H1 (cell line): Measurements from ENCODE around the gene SLC39A11. TPM values are rescaled to one million over a fixed set of nuclear protein-coding genes. Genes with fewer than 3 reads are reported as not detected.
A peak's percentile ranks its signal among the peaks of the same experiment; 100 is the strongest.

ENCODE experiments used
- CTCF ChIA-PET: fragments of 300-600 bp; sonication (Branson Sonifier 250); formaldehyde crosslinking; loops from one replicate; lab custom pipeline; 2021; ENCODE audit not compliant: partially characterized antibody; lab: Charles Lee
- POLR2A ChIA-PET: fragments of 300-600 bp; sonication (Branson Sonifier 250); formaldehyde crosslinking; loops from one replicate; lab custom pipeline; 2021; ENCODE audit warnings: inconsistent platforms; ENCODE audit not compliant: partially characterized antibody; lab: Charles Lee
- DNase-seq, 2 experiments: peaks; one replicate each; pipeline versions ENCODE4 v3.0.0 to v3.0.0-alpha.2; 2010 to 2022; ENCODE audit warnings: low spot score in 2 of 2, low read depth in 1 of 2, mixed read lengths in 1 of 2
- FAIRE-seq: peaks from 2 replicates; lab custom pipeline; 2011; peaks lifted over from hg19 to GRCh38; lab: Jason Lieb, UNC
- H2AFZ ChIP-seq: 2 replicates; pipeline ENCODE4 v1.8.1; 2012; ENCODE audit warnings: low read length, inconsistent platforms
- H2AK5ac ChIP-seq: 2 replicates; pipeline ENCODE4 v1.6.1; 2013; ENCODE audit warnings: low read depth, low read length
- H2BK120ac ChIP-seq: replicated peaks from 2 replicates; pipeline ENCODE3; 2013; ENCODE audit warnings: low read depth, low read length, inconsistent platforms
- H2BK12ac ChIP-seq: 2 replicates; pipeline ENCODE4 v1.6.1; 2013; ENCODE audit warnings: low read depth, low read length
- H2BK15ac ChIP-seq: 2 replicates; pipeline ENCODE4 v1.6.1; 2013; ENCODE audit warnings: low read length
- H2BK20ac ChIP-seq: 2 replicates; pipeline ENCODE4 v1.6.1; 2013; ENCODE audit warnings: low read length
- H2BK5ac ChIP-seq: 2 replicates; pipeline ENCODE4 v1.6.1; 2013; ENCODE audit warnings: low read depth, low read length
- H3K14ac ChIP-seq: 2 replicates; pipeline ENCODE4 v1.6.1; 2013; ENCODE audit warnings: inconsistent platforms; ENCODE audit not compliant: insufficient read length
- H3K18ac ChIP-seq: 2 replicates; pipeline ENCODE4 v1.6.1; 2013; ENCODE audit warnings: low read length; ENCODE audit errors: extremely low read depth
- H3K23ac ChIP-seq: 2 replicates; pipeline ENCODE4 v1.6.1; 2013; ENCODE audit warnings: inconsistent platforms; ENCODE audit not compliant: insufficient read length
- H3K23me2 ChIP-seq: 2 replicates; pipeline ENCODE4 v1.6.1; 2013; ENCODE audit warnings: low read depth, low read length
- H3K27ac ChIP-seq: 2 replicates; pipeline ENCODE4 v1.6.1; 2011; ENCODE audit warnings: low read depth, low read length, inconsistent platforms
- H3K27me3 ChIP-seq, 4 experiments: replicated peaks in 1 of 4; 1 replicate in 1 of 4; 2 replicates in 3 of 4; pipeline versions ENCODE4 v1.6.1 to v1.8.1; 2011 to 2013; ENCODE audit warnings: low read length in 3 of 4, mild to moderate bottlenecking in 3 of 4, inconsistent platforms in 2 of 4, mixed read lengths in 2 of 4, moderate library complexity in 1 of 4; ENCODE audit not compliant: control insufficient read depth in 3 of 4, insufficient read depth in 3 of 4; ENCODE audit errors: extremely low read depth in 1 of 4
- H3K36me3 ChIP-seq, 4 experiments: 2 replicates each; pipeline versions ENCODE4 v1.6.1 to v1.8.1; 2011 to 2013; ENCODE audit warnings: mild to moderate bottlenecking in 4 of 4, low read length in 3 of 4, moderate library complexity in 2 of 4, control low read depth in 1 of 4, inconsistent platforms in 1 of 4; ENCODE audit not compliant: insufficient read depth in 4 of 4, control insufficient read depth in 2 of 4
- H3K4ac ChIP-seq: replicated peaks from 2 replicates; pipeline ENCODE3; 2013; ENCODE audit warnings: low read length, low read depth, mixed read lengths, inconsistent platforms; ENCODE audit not compliant: insufficient read length
- H3K4me1 ChIP-seq, 4 experiments: replicated peaks in 1 of 4; 1 replicate in 1 of 4; 2 replicates in 3 of 4; pipeline versions ENCODE4 v1.6.1 to v1.8.1; 2011 to 2013; ENCODE audit warnings: low read length in 3 of 4, inconsistent platforms in 2 of 4, mixed read lengths in 1 of 4; ENCODE audit not compliant: insufficient read depth in 4 of 4, control insufficient read depth in 3 of 4
- H3K4me2 ChIP-seq, 2 experiments: 2 replicates each; pipeline versions ENCODE4 v1.6.1 to v1.8.1; 2011 to 2013; ENCODE audit warnings: low read depth in 2 of 2, low read length in 2 of 2, control low read depth in 1 of 2, inconsistent platforms in 1 of 2, mild to moderate bottlenecking in 1 of 2; ENCODE audit not compliant: insufficient read depth in 1 of 2
- H3K4me3 ChIP-seq, 4 experiments: fragments of 200-600, 300-600 bp in 1 of 4; sonication (generic), shearing (Covaris generic), sonication (Bioruptor Twin) in 1 of 4; 2 replicates each; pipeline versions ENCODE4 v1.5.1 to v1.8.1; 2011 to 2016; ENCODE audit warnings: low read length in 4 of 4, low read depth in 3 of 4, control low read depth in 2 of 4, inconsistent platforms in 2 of 4, mild to moderate bottlenecking in 2 of 4, mixed read lengths in 1 of 4, moderate library complexity in 1 of 4; ENCODE audit not compliant: insufficient read depth in 2 of 4; ENCODE audit errors: extremely low read depth in 1 of 4
- H3K56ac ChIP-seq: replicated peaks from 2 replicates; pipeline ENCODE3; 2013; ENCODE audit warnings: low read depth, mild to moderate bottlenecking, mixed read lengths, low read length, inconsistent platforms; ENCODE audit not compliant: insufficient read length
- H3K79me1 ChIP-seq: 2 replicates; pipeline ENCODE4 v1.6.1; 2013; ENCODE audit warnings: low read depth, low read length, control low read depth
- H3K79me2 ChIP-seq, 2 experiments: 2 replicates each; pipeline versions ENCODE4 v1.6.1 to v1.8.1; 2012 to 2013; ENCODE audit warnings: low read length in 2 of 2, mild to moderate bottlenecking in 2 of 2, inconsistent platforms in 1 of 2; ENCODE audit not compliant: insufficient read depth in 2 of 2, control insufficient read depth in 1 of 2
- H3K9ac ChIP-seq, 4 experiments: replicated peaks in 1 of 4; 1 replicate in 1 of 4; 2 replicates in 3 of 4; pipeline versions ENCODE4 v1.6.1 to v1.8.1; 2011 to 2013; ENCODE audit warnings: low read depth in 3 of 4, low read length in 3 of 4, control low read depth in 2 of 4, mild to moderate bottlenecking in 2 of 4, moderate library complexity in 2 of 4, inconsistent platforms in 1 of 4; ENCODE audit errors: extremely low read depth in 1 of 4
- H3K9me3 ChIP-seq, 2 experiments: 2 replicates each; pipeline versions ENCODE4 v1.6.1 to v1.8.1; 2012 to 2013; ENCODE audit warnings: mild to moderate bottlenecking in 2 of 2, moderate library complexity in 2 of 2, control low read depth in 1 of 2, inconsistent platforms in 1 of 2, low read depth in 1 of 2, low read length in 1 of 2, mixed read lengths in 1 of 2; ENCODE audit not compliant: insufficient read depth in 2 of 2
- H4K20me1 ChIP-seq, 2 experiments: replicated peaks in 1 of 2; 2 replicates each; pipeline versions ENCODE3 to v1.8.1; 2011 to 2013; ENCODE audit warnings: inconsistent platforms in 2 of 2, low read length in 2 of 2, mild to moderate bottlenecking in 1 of 2; ENCODE audit not compliant: insufficient read depth in 2 of 2, control insufficient read depth in 1 of 2
- H4K5ac ChIP-seq: 2 replicates; pipeline ENCODE4 v1.6.1; 2013; ENCODE audit warnings: low read length, low read depth, mixed read lengths, inconsistent platforms; ENCODE audit not compliant: insufficient read length
- H4K8ac ChIP-seq: 2 replicates; pipeline ENCODE4 v1.8.0; 2013; ENCODE audit warnings: mild to moderate bottlenecking, moderate library complexity, low read length, inconsistent platforms; ENCODE audit not compliant: insufficient read depth; ENCODE audit errors: extremely low read depth
- H4K91ac ChIP-seq: replicated peaks from 2 replicates; pipeline ENCODE3; 2013; ENCODE audit warnings: low read length, mixed read lengths, inconsistent platforms; ENCODE audit not compliant: insufficient read length
- ASH2L ChIP-seq: fragments of 200-600, 300-600 bp; sonication (generic); IDR thresholded peaks from one replicate; pipeline ENCODE4 v1.7.1; 2017; ENCODE audit warnings: low read length
- RAD21 ChIP-seq, 2 experiments: IDR thresholded peaks in 1 of 2; conservative IDR thresholded peaks in 1 of 2; 2 replicates each; pipeline ENCODE4 v1.6.1; 2011; ENCODE audit warnings: low read depth in 2 of 2, low read length in 2 of 2, improper control_type of control experiment in 1 of 2, inconsistent platforms in 1 of 2, mild to moderate bottlenecking in 1 of 2, moderate library complexity in 1 of 2
- WGBS, 2 experiments: shearing (Covaris generic) in 1 of 2; methylation state at CpG; one replicate each; pipeline versions ENCODE4 v1.1.6 to v1.1.7; 2013 to 2015; ENCODE audit warnings: low lambda C conversion rate in 2 of 2, mixed read lengths in 2 of 2, inconsistent platforms in 1 of 2, low coverage in 1 of 2, missing lambda C conversion rate in 1 of 2; ENCODE audit not compliant: insufficient replicate concordance in 2 of 2, insufficient coverage in 1 of 2, insufficient read length in 1 of 2; ENCODE audit errors: extremely low coverage in 1 of 2, missing lambda C conversion rate in 1 of 2; 5-methylcytosine and 5-hydroxymethylcytosine counted together
- polyA plus RNA-seq, 7 experiments: library from polyadenylated mRNA; depleted of rRNA in 3 of 7; stranded (reverse) in 5 of 7; unstranded in 2 of 7; fragments of >200 nt in 5 of 7; fragments of 200-250 nt in 2 of 7; gene quantifications; 1 replicate in 5 of 7; 2 replicates in 1 of 7; 4 replicates in 1 of 7; pipeline versions ENCODE4 v1.2.1 to v1.2.3, GENCODE V29; 2011 to 2013; ENCODE audit warnings: missing spikeins in 2 of 7, mixed read lengths in 2 of 7
- total RNA-seq: library from RNA; stranded (reverse); fragmentation: NEBNext Ultra II Directional; extraction: Animal tissue kit (Norgen Biotek cat#: 25700); gene quantifications from 2 replicates; pipeline ENCODE4 v1.2.1, GENCODE V29; 2021
- TF ChIP-seq, protein P1 (sequence below), 3 experiments: IDR thresholded peaks; 1 replicate in 2 of 3; 2 replicates in 1 of 3; pipeline versions ENCODE4 v1.5.1 to v1.6.1; 2011; ENCODE audit warnings: low read length in 3 of 3, mild to moderate bottlenecking in 3 of 3, inconsistent platforms in 2 of 3, low read depth in 1 of 3, moderate library complexity in 1 of 3; ENCODE audit not compliant: insufficient read depth in 1 of 3; ENCODE audit errors: control extremely low read depth in 1 of 3

SLC39A11 gene
- total and polyA plus RNA-seq, 2 of the 8 experiments (the other 6 are each of a cell fraction or from before 2014, with no cell fraction given), result 12.2 to 19.6 TPM

DNA sequence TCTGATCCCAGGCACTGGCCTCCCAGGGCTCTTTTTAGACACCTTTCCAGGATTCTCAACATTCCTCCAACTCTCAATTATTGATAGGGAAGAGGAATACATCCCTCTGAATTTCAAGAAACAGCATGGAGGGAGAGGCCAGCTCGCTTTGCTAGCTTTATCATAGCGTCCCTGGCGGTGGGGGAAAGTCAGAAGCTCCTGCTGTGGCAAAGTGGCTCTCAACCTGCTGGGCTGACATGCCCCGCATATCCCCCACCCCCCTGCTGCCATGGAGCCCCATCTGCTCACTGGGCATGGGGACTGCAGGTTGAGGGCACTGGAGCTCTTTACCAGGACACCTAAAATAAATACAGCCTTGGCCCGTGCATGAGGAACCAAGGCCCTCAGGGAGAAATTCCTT lies 140.3 kb downstream of the SLC39A11 start:
- H2BK20ac ChIP-seq, result no peak overlapping the region
- H3K4me1 ChIP-seq, result peaks cover 4 to 18% (median 11%) of the 10 kb centered on the region in 4 experiments; a peak in 5 of 7 replicates
- H4K8ac ChIP-seq, result no peak overlapping the region
- no peak overlapping the region for H3K18ac ChIP-seq
- H4K20me1 ChIP-seq, result no peaks in the 10 kb centered on the region
- no peaks in the 10 kb centered on the region; a peak in 1 of 4 replicates for H3K9me3 ChIP-seq
- no peaks in the 10 kb centered on the region for H3K27me3 ChIP-seq
- no peak overlapping the region for H2BK120ac ChIP-seq
- CTCF ChIA-PET, result interaction anchor here (0.7 to 2.9 kb wide), 20 partner anchors 11 to 445 kb away, joined by 3 to 17 read pairs (median 4); no protein-coding TSS in a partner anchor
- DNase-seq (no peak), FAIRE-seq (no peak)
- no peak overlapping the region for H2AFZ ChIP-seq
- H4K5ac ChIP-seq, result no peak overlapping the region
- 0 out of 4 replicates have a peak overlapping the region, but pooled peaks of 1 of the 2 experiments have one; percentile 8 for H3K4me2 ChIP-seq
- H2BK12ac ChIP-seq, result 0 out of 2 replicates have a peak overlapping the region, but pooled peaks have one; percentile 7
- no peak overlapping the region for H3K14ac ChIP-seq
- H3K4ac ChIP-seq, result no peak overlapping the region
- POLR2A ChIA-PET, result no interaction called here
- H3K4me3 ChIP-seq, result no peak overlapping the region
- no peak overlapping the region for H3K27ac ChIP-seq
- no peak overlapping the region for H3K56ac ChIP-seq
- H4K91ac ChIP-seq, result no peak overlapping the region
- TF ChIP-seq RAD21 (IDR thresholded peaks at IDR 0.05 in 1 of 2, conservative IDR thresholded peaks at IDR 0.05 in 1 of 2; ENCODE audit: low read depth in 2 of 2, low read length in 2 of 2), result peak; percentile 42 to 49
- no peak for TF ChIP-seq ASH2L
- TF ChIP-seq, protein P1, sequence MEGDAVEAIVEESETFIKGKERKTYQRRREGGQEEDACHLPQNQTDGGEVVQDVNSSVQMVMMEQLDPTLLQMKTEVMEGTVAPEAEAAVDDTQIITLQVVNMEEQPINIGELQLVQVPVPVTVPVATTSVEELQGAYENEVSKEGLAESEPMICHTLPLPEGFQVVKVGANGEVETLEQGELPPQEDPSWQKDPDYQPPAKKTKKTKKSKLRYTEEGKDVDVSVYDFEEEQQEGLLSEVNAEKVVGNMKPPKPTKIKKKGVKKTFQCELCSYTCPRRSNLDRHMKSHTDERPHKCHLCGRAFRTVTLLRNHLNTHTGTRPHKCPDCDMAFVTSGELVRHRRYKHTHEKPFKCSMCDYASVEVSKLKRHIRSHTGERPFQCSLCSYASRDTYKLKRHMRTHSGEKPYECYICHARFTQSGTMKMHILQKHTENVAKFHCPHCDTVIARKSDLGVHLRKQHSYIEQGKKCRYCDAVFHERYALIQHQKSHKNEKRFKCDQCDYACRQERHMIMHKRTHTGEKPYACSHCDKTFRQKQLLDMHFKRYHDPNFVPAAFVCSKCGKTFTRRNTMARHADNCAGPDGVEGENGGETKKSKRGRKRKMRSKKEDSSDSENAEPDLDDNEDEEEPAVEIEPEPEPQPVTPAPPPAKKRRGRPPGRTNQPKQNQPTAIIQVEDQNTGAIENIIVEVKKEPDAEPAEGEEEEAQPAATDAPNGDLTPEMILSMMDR (IDR thresholded peaks at IDR 0.05; ENCODE audit: control extremely low read depth in 1 of 3, insufficient read depth in 1 of 3, low read depth in 1 of 3, low read length in 3 of 3), result peak; percentile 29 to 56 (median 54)
- WGBS, 2 experiments, result 55% methylated on average over 5 of the region's 5 CpGs; no CpG with 5 or more reads in 1 of the 2 experiments
- H3K23ac ChIP-seq, result no peak overlapping the region
- no peak overlapping the region for H2AK5ac ChIP-seq
- no peaks in the 10 kb centered on the region for H3K79me1 ChIP-seq
- H3K79me2 ChIP-seq, result no peaks in the 10 kb centered on the region
- H3K36me3 ChIP-seq, result no peaks in the 10 kb centered on the region
- H2BK5ac ChIP-seq, result no peak overlapping the region
- no peaks in the 10 kb centered on the region for H3K23me2 ChIP-seq
- no peak overlapping the region for H3K9ac ChIP-seq
- no peak overlapping the region for H2BK15ac ChIP-seq
